GM20000 (cell line): ENCODE results near the gene MAST2.
"Not testable (repeated sequence)": the region's sequence is repeated elsewhere in the genome, so short reads cannot be mapped to it uniquely, and the experiment has no call there.

Experiments
- DNase-seq: peaks from one replicate; pipeline ENCODE4 v3.0.0; 2012; ENCODE audit warnings: low spot score
- TF ChIP-seq, protein P1 (sequence below): IDR thresholded peaks from 2 replicates; pipeline ENCODE4 v1.5.1; 2012; ENCODE audit warnings: mild to moderate bottlenecking, control low read depth; ENCODE audit errors: extremely low read depth, missing control alignments

MAST2 gene

DNA sequence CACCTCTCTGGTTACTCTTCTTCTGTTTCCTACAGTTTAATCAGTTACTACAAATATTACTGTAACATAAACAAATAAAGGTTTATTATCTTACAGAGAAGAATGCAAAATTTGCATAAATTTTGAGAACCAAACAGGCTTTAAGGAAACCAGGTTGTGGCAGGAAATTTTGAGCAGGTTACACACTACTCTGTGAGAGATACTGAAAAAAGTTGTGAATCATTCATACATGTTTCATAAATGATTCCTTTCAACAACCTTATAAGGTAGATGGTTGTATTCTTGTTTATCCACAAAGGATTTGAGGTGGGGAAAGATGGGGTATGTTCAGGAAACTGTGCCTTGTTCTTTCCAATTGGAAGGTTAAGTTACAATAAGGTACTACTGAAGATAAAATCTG, 58.6 kb downstream of the MAST2 start:
- no peak for DNase-seq
- TF ChIP-seq, protein P1, sequence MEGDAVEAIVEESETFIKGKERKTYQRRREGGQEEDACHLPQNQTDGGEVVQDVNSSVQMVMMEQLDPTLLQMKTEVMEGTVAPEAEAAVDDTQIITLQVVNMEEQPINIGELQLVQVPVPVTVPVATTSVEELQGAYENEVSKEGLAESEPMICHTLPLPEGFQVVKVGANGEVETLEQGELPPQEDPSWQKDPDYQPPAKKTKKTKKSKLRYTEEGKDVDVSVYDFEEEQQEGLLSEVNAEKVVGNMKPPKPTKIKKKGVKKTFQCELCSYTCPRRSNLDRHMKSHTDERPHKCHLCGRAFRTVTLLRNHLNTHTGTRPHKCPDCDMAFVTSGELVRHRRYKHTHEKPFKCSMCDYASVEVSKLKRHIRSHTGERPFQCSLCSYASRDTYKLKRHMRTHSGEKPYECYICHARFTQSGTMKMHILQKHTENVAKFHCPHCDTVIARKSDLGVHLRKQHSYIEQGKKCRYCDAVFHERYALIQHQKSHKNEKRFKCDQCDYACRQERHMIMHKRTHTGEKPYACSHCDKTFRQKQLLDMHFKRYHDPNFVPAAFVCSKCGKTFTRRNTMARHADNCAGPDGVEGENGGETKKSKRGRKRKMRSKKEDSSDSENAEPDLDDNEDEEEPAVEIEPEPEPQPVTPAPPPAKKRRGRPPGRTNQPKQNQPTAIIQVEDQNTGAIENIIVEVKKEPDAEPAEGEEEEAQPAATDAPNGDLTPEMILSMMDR = no peak

DNA sequence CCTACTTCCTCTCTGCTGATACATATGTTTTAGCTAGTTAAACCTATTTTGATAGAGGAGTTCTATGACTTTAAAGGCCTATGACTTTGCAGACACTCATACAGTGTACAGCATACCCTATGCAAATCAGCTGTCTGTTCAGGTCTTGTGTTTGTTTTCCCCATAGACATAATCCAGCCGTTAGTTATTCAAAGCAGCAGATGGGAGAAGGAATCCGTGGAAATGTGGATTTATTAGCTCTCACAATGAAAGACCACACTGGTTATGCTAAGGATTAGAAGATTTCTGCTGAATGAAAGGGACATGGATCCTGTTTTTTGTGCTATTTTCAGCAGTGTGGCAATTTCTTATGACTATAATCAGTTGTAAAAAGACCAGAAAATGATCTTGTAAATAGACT, 59.8 kb downstream of the MAST2 start:
- TF ChIP-seq, protein P1 = no peak
- DNase-seq = no peak

DNA sequence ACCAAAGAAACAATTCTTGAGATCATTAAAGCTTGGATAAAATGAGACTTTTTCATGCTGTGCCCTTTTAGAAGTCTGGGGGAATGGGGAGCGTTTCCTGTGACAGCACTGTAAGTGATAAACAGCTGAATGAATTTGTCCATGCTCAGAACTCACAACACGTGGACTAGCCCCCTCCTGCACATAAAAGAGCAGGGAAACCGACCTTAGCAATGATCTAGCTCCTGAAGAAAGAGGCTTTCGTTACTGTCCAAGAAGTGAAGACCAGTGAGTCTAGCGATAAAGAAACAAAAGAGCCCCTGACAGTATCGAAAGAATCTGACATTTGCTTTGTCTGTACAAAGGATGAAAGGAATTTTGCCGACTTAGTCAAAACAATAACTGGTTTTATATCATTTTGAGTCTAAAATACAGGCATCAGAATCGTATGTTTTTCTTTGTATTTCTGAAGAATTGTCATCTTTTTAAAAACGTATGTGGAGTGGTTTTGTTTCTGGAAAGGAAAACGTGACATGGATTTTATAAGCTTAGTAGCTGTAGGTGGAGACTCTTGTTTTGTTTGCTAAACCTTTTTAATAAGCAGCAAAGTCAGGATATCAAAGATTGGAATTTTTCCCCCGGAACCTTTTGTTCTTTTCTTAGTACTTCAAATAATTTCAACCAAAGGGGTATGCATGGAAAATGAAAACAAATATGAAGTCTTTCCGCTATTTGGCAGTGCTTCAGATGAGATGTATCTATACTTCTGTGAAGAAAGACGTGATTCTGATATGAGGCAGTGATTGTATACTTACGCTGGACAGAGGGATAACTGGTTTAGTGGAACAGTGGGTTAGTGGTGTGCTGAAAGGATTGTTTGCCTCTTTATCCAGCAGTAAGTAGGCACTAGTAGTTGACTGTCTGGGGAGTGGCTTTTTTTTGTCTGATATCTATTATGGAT, 61.0 kb downstream of the MAST2 start:
- TF ChIP-seq, protein P1 = no peak
- DNase-seq = no peak

DNA sequence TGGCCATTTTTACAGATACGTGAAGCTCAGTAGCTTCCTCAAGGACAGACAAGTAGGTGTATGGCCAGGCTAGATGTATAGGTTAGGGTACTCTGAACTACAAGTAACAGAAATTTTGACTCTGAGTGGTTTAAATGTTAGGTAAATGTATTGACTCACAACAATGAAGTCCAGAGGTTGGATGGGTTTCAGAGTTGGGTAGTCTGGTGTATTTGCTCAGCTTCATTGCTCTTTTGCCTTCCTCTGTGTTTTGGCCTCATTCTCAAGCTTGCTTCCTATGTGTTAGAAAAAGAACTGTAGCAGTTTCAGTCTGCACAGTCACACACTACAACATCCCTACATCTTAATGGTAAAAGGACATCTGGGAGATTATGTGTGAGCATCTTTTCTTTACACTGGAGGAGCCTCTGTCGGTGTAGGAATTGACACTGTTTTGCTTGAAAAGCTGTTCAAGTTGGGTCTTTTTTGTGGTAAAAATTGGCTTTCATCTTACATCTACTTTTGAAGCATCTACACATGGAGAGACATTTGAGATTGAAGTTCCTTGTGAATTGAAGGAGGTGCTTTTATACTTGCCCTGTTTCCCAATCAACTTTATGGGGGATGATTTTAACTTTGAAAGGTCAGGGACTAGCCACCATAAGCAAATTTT, 64.4 kb downstream of the MAST2 start:
- DNase-seq = no peak
- TF ChIP-seq, protein P1 = no peak

DNA sequence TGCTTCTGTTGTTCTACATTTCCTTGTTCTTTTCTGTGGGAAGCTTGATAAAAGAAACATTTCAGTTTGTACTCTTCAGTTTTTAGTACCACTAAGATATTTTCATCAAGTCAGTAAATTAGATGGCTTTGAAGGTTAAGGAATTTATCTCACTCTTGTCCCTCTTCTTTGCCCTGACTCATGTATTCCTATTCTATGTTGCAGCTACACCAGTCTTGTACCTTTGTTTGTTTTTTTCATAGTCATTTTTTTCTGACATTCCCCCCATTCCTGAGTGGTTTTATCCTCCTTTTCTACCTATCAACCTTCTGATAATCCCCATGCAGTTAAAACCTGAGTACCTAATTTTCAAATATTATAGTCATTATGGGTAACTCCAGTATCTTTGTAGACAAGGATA, 65.4 kb downstream of the MAST2 start:
- no peak for DNase-seq
- TF ChIP-seq, protein P1 = no peak

DNA sequence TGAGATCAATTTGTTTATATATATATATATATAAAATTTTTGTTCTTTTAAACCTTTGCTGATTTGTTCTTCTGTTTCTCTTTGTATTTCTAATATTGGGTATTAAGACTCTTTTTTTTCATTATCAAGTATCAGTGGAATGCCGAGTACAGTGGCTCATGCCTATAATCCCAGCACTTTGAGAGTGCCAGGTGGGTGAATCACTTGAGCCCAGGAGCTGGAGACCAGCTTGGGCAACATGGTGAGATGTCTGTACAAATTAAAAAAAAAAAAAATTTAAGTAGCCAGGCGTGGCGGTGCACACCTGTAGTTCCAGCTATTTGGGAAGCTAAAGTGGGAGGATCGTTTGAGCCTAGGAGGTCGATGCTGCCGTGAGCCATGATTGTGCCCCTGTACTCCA, 67.1 kb downstream of the MAST2 start:
- TF ChIP-seq, protein P1 = no peak
- DNase-seq = no peak

DNA sequence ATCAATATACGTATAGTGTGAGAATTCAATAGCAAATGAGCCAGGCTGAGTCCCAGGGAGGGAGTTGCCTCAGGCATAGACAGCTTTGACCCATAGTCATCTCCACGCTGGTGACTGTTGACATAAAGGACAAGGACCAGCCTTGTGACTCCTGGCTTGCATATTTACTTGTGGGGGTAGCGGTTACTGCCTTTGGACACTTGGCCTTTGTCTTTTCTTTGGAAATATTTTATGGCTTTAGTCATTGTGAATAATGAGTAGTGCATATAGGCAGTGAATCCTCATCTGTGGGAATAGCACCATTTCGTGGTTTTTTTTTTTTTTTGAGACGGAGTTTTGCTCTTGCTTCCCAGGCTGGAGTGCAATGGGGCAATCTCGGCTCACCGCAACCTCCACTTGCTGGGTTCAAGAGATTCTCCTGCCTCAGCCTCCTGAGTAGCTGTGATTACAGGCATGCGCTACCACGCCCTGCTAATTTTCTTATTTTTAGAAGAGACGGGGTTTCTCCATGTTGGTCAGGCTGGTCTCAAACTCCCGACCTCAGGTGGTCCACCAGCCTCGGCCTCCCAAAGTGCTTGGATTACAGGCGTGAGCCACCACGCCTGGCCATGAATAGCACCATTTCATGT, 68.9 kb downstream of the MAST2 start:
- not testable (repeated sequence) for DNase-seq
